GM12801 (cell line): ENCODE data around the gene RTKN.

Experiments used
- TF ChIP-seq, protein P1 (sequence below): IDR thresholded peaks from one replicate; pipeline ENCODE4 v1.5.1; 2011; ENCODE audit warnings: control low read depth; ENCODE audit not compliant: insufficient read length; ENCODE audit errors: extremely low read depth

Gene RTKN

DNA sequence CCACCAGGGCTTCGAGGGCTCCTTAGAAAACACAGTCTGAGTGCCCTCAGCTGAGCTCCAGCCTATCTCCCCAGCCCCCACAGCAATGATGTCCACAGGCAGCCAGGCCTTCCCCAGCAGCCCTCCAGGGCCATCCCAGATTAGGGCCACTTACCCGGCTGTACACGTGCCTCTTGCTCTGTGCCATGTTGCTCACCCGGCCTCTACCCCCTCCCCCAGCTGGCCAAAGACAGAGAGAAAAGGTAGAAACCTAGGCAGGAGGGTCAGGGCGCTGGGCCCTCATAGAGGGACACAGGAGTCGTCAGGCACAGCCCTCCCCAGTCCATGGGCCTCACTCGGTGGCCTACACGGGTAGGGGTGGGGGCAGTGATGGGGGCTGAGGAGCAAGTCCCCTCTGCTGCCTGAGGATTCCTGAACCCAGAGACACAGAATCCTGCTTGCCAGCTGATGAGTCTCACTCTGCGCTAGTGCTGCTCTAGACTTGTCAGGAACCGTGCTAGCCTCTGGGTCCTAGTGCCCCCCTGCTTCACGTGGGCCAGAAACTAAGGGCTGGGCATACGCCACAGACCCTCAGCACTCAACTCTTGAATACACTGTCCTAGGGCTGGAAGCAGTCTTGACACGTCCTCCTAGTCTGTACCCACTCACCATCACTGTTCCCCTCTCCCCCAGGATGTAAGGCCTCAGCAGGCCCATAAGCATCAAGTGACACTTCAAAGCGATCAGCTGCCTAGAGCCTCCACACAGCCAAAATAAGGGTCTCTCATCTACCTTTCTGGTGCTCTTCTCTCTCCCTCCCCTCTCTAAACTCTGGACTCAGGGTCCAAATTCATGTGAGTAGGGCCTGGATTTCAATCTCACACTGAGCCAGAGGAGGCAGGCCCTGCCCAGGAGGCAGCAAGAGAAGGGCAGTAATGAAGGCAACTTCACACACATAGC is 61.6 kb downstream of the RTKN start, which contains the start of gene DCTN1:
DCTN1 (minus strand) TSS at position 461 of the 939 bp plus-strand sequence; CDS start at position 187, 274 bp downstream.
- TF ChIP-seq, protein P1, sequence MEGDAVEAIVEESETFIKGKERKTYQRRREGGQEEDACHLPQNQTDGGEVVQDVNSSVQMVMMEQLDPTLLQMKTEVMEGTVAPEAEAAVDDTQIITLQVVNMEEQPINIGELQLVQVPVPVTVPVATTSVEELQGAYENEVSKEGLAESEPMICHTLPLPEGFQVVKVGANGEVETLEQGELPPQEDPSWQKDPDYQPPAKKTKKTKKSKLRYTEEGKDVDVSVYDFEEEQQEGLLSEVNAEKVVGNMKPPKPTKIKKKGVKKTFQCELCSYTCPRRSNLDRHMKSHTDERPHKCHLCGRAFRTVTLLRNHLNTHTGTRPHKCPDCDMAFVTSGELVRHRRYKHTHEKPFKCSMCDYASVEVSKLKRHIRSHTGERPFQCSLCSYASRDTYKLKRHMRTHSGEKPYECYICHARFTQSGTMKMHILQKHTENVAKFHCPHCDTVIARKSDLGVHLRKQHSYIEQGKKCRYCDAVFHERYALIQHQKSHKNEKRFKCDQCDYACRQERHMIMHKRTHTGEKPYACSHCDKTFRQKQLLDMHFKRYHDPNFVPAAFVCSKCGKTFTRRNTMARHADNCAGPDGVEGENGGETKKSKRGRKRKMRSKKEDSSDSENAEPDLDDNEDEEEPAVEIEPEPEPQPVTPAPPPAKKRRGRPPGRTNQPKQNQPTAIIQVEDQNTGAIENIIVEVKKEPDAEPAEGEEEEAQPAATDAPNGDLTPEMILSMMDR: no peak

DNA sequence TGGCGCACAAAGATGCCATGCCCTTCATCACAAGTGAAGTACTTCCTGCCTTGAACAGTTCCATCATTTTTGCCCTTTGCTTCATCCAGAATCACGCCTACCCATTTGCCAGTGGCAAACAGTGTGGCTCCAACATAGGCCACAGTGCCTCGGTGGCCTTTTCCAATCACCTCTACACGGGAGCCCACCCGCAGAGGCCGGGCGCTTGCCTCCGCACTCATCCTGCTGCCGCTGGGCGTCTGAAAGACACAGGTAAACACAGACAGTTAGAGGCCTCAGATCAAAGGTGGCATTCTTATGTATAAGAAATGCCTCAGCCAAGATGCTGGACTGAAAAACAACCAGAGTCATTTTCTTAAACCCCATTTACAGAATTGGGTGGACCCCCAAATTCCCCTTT is 63.7 kb downstream of the RTKN start:
- TF ChIP-seq, protein P1: no peak

DNA sequence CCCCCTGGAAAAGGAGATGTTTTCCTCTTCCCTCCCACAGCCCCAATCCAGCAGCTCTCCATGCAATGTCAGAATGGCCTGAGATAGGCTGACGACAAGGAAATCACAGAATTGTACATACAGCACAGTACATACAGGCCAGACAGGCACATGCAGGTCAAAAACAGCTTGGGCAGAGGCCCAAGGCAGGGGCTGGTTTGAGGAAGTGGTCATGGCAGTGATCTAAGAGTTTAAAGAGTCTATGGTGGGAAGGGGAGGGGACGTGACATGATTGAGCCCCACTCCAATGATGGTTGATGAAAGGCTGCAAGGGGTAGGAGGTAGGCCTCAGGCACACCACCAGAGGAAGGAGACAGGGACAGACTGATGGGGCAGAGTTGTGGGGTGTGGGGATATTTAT is 65.9 kb downstream of the RTKN start:
- TF ChIP-seq, protein P1: no peak
